GM19455 (cell line): Measurements from ENCODE around the gene ABCB8.

ENCODE experiments used
- ATAC-seq: cut with Tn5 transposase; IDR thresholded peaks from one replicate; pipeline ENCODE4 v1.9.1; 2021; ENCODE audit not compliant: unreplicated experiment

ABCB8 gene

GRCh38 chr7:151070574-151070960 is 42.3 kb downstream of the ABCB8 start:
- no peak for ATAC-seq

- ATAC-seq, result no peak
Measured at GRCh38 chr7:151071032-151071866, 43.0 kb downstream of the ABCB8 start.

GRCh38 chr7:151073990-151074389 is 45.7 kb downstream of the ABCB8 start:
- no peak for ATAC-seq

- ATAC-seq, result no peak
Measured at GRCh38 chr7:151074817-151075661, 46.8 kb downstream of the ABCB8 start.

- ATAC-seq, result no peak
Measured at GRCh38 chr7:151075662-151075971, 47.4 kb downstream of the ABCB8 start.

- ATAC-seq, result no peak
Measured at GRCh38 chr7:151075978-151076426, 47.8 kb downstream of the ABCB8 start.

- ATAC-seq, result no peak
Measured at GRCh38 chr7:151076863-151077704, 48.8 kb downstream of the ABCB8 start.

GRCh38 chr7:151077705-151078232 is 49.5 kb downstream of the ABCB8 start:
- no peak for ATAC-seq

GRCh38 chr7:151078233-151079040 is 50.2 kb downstream of the ABCB8 start:
- no peak for ATAC-seq

GRCh38 chr7:151079199-151079910 is 51.1 kb downstream of the ABCB8 start:
- no peak for ATAC-seq

- peak; percentile 1 for ATAC-seq
Measured at GRCh38 chr7:151080067-151080521, 51.8 kb downstream of the ABCB8 start.

- peak; percentile 77 for ATAC-seq
Measured at GRCh38 chr7:151080522-151081169, 52.4 kb downstream of the ABCB8 start, which contains the start of gene FASTK. FASTK (minus strand) TSS chr7:151080809; CDS start chr7:151080766, 43 bp downstream.

- no peak for ATAC-seq
Measured at GRCh38 chr7:151081170-151082101, 53.2 kb downstream of the ABCB8 start.

GRCh38 chr7:151082141-151083070 is 54.2 kb downstream of the ABCB8 start:
- no peak for ATAC-seq

- peak; percentile 48 for ATAC-seq
Measured at GRCh38 chr7:151083071-151083823, 55.0 kb downstream of the ABCB8 start, which contains the start of gene TMUB1. TMUB1 (minus strand) TSS chr7:151083493; CDS start chr7:151082563, 930 bp downstream.

- no peak for ATAC-seq
Measured at GRCh38 chr7:151083824-151084160, 55.5 kb downstream of the ABCB8 start.
